Measurements from ENCODE around the gene IGHMBP2.
A peak's percentile ranks its signal among the peaks of the same experiment; 100 is the strongest.

The IGHMBP2 gene

GRCh38 chr11:68892576-68892975, 11.1 kb upstream of the IGHMBP2 start:
- DNase-seq (ENCODE audit: insufficient read length) (no peak), FAIRE-seq (no peak)
- TF ChIP-seq TAF1 (IDR thresholded peaks at IDR 0.05; ENCODE audit: borderline replicate concordance, low read depth, low read length) (no peak), POLR2A (IDR thresholded peaks at IDR 0.05; ENCODE audit: low read depth, low read length) (no peak), POLR2AphosphoS5 (IDR thresholded peaks at IDR 0.05; ENCODE audit: low read depth, low read length) (no peak)

- no peak for TF ChIP-seq TAF1 (IDR thresholded peaks at IDR 0.05; ENCODE audit: borderline replicate concordance, low read depth, low read length)
- no peak for TF ChIP-seq POLR2A (IDR thresholded peaks at IDR 0.05; ENCODE audit: low read depth, low read length)
- TF ChIP-seq POLR2AphosphoS5 (IDR thresholded peaks at IDR 0.05; ENCODE audit: low read depth, low read length) = no peak
- DNase-seq (ENCODE audit: insufficient read length) (no peak), FAIRE-seq (no peak)
These were observed 10.4 kb upstream of the IGHMBP2 start for GRCh38 chr11:68893282-68893681.

- FAIRE-seq = no peak
- DNase-seq (ENCODE audit: insufficient read length) = no peak
- TF ChIP-seq POLR2A (IDR thresholded peaks at IDR 0.05; ENCODE audit: low read depth, low read length) (no peak), POLR2AphosphoS5 (IDR thresholded peaks at IDR 0.05; ENCODE audit: low read depth, low read length) (no peak), TAF1 (IDR thresholded peaks at IDR 0.05; ENCODE audit: borderline replicate concordance, low read depth, low read length) (no peak)
These were observed 7.3 kb upstream of the IGHMBP2 start for GRCh38 chr11:68896171-68896959.

GRCh38 chr11:68897441-68897840, 6.2 kb upstream of the IGHMBP2 start:
- no peak for FAIRE-seq
- no peak for TF ChIP-seq POLR2A (IDR thresholded peaks at IDR 0.05; ENCODE audit: low read depth, low read length)
- 0 out of 2 replicates have a peak, but pooled peaks have one; percentile 4 for TF ChIP-seq POLR2AphosphoS5 (IDR thresholded peaks at IDR 0.05; ENCODE audit: low read depth, low read length)
- DNase-seq (ENCODE audit: insufficient read length) = no peak

- DNase-seq (ENCODE audit: insufficient read length) (no peak), FAIRE-seq (no peak)
- TF ChIP-seq TAF1 (IDR thresholded peaks at IDR 0.05; ENCODE audit: borderline replicate concordance, low read depth, low read length) (no peak), POLR2A (IDR thresholded peaks at IDR 0.05; ENCODE audit: low read depth, low read length) (no peak), POLR2AphosphoS5 (IDR thresholded peaks at IDR 0.05; ENCODE audit: low read depth, low read length) (no peak)
These were observed 2.8 kb upstream of the IGHMBP2 start for GRCh38 chr11:68900835-68901381.

- DNase-seq (ENCODE audit: insufficient read length) = no peak
- FAIRE-seq = no peak
- TF ChIP-seq POLR2AphosphoS5 (IDR thresholded peaks at IDR 0.05; ENCODE audit: low read depth, low read length) = no peak
- no peak for TF ChIP-seq POLR2A (IDR thresholded peaks at IDR 0.05; ENCODE audit: low read depth, low read length)
- TF ChIP-seq TAF1 (IDR thresholded peaks at IDR 0.05; ENCODE audit: borderline replicate concordance, low read depth, low read length) = no peak
These were observed 657 bp downstream of the IGHMBP2 start for GRCh38 chr11:68904248-68904847.

- no peak for DNase-seq (ENCODE audit: insufficient read length)
- FAIRE-seq = no peak
- TF ChIP-seq POLR2AphosphoS5 (IDR thresholded peaks at IDR 0.05; ENCODE audit: low read depth, low read length) (no peak), TAF1 (IDR thresholded peaks at IDR 0.05; ENCODE audit: borderline replicate concordance, low read depth, low read length) (no peak), POLR2A (IDR thresholded peaks at IDR 0.05; ENCODE audit: low read depth, low read length) (no peak)
These were observed 2.0 kb downstream of the IGHMBP2 start for GRCh38 chr11:68905421-68906360.

- FAIRE-seq (no peak), DNase-seq (ENCODE audit: insufficient read length) (no peak)
- TF ChIP-seq POLR2AphosphoS5 (IDR thresholded peaks at IDR 0.05; ENCODE audit: low read depth, low read length) (no peak), POLR2A (IDR thresholded peaks at IDR 0.05; ENCODE audit: low read depth, low read length) (no peak)
These were observed 4.6 kb downstream of the IGHMBP2 start for GRCh38 chr11:68908273-68908672.

GRCh38 chr11:68910965-68911364, 7.3 kb downstream of the IGHMBP2 start:
- no peak for FAIRE-seq
- DNase-seq (ENCODE audit: insufficient read length) = no peak
- TF ChIP-seq POLR2A (IDR thresholded peaks at IDR 0.05; ENCODE audit: low read depth, low read length) (no peak), POLR2AphosphoS5 (IDR thresholded peaks at IDR 0.05; ENCODE audit: low read depth, low read length) (no peak), TAF1 (IDR thresholded peaks at IDR 0.05; ENCODE audit: borderline replicate concordance, low read depth, low read length) (no peak)

GRCh38 chr11:68911731-68912130, 8.0 kb downstream of the IGHMBP2 start:
- DNase-seq (ENCODE audit: insufficient read length) = no peak
- TF ChIP-seq POLR2AphosphoS5 (IDR thresholded peaks at IDR 0.05; ENCODE audit: low read depth, low read length) (no peak), POLR2A (IDR thresholded peaks at IDR 0.05; ENCODE audit: low read depth, low read length) (no peak), TAF1 (IDR thresholded peaks at IDR 0.05; ENCODE audit: borderline replicate concordance, low read depth, low read length) (no peak)
- FAIRE-seq = no peak

GRCh38 chr11:68912254-68912653, 8.6 kb downstream of the IGHMBP2 start:
- FAIRE-seq = no peak
- TF ChIP-seq POLR2AphosphoS5 (IDR thresholded peaks at IDR 0.05; ENCODE audit: low read depth, low read length) = no peak
- no peak for TF ChIP-seq POLR2A (IDR thresholded peaks at IDR 0.05; ENCODE audit: low read depth, low read length)
- no peak for TF ChIP-seq TAF1 (IDR thresholded peaks at IDR 0.05; ENCODE audit: borderline replicate concordance, low read depth, low read length)
- DNase-seq (ENCODE audit: insufficient read length) = no peak

Measured in GM12892 (cell line).